Activated CD8-positive, alpha-beta memory T cell treated with anti-CD3 and anti-CD28 coated beads, Interleukin-2, amount 50 U/mL, for 1 hour (primary cell): ENCODE measurements around the gene SHISAL1.
"Not testable (repeated sequence)": the region's sequence is repeated elsewhere in the genome, so short reads cannot be mapped to it uniquely, and the experiment has no call there.

Source experiments
- DNase-seq: peaks from one replicate; pipeline ENCODE4 v3.0.0-alpha.2; 2020; ENCODE audit errors: extremely low read depth

Gene SHISAL1

GRCh38 chr22:44328326-44328725 lies 15.6 kb upstream of the SHISAL1 start:
- DNase-seq = no peak

DNA sequence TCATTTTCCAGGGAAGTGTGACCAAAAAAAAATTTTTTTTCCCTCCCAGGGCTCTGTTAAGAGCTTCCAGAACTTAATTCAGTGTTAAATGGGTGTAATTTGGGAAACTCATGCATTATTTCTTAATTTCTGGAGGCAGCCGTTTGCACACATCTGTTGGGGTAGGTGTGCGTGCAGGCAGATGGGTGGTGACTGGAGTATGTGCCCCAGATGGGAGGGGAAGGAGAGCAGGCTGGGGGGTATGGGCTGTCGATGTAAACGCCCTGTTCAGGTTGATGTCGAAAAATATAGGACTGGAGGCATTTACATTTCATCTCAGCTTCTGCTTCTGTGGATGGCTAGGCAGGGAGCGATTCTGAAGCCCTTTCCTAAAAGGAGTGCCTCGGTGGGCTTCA lies 13.7 kb upstream of the SHISAL1 start:
- no peak for DNase-seq

DNA sequence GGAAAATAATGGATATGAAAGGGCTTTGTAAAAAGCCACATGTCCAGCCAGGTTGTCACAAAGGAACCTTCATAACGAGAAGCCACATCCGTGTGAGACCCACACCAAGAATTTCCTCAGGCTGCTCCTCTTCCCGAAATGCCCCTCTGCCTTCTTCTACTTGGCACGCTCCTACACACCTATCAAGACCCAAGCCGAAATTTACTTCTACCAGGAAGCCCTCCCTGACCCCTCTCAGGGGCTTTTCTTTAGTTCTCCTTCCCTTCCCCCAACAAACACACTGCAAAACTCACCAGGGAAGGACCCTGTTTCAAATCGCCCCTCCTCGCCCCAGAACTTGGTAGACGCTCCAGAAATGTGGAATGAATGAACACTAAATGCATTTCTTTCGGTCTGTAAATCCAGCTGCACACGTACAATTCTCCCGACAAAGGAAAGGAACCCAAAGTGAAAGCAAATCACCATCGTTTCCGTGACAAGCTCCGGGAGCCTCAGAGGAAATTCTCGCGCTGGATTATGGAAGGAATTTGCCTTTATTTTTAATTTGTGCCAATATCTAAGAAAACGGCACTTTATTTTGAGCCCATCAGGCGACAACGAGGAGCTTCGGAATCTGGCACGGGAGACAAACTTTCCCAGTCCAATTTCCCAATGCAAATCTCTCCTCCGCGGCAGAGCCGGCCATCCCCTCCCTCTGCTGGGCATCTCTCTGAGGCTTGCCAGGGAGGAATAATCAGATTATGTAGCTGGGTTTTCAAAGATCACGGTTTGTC lies 13.2 kb upstream of the SHISAL1 start:
- no peak for DNase-seq

DNA sequence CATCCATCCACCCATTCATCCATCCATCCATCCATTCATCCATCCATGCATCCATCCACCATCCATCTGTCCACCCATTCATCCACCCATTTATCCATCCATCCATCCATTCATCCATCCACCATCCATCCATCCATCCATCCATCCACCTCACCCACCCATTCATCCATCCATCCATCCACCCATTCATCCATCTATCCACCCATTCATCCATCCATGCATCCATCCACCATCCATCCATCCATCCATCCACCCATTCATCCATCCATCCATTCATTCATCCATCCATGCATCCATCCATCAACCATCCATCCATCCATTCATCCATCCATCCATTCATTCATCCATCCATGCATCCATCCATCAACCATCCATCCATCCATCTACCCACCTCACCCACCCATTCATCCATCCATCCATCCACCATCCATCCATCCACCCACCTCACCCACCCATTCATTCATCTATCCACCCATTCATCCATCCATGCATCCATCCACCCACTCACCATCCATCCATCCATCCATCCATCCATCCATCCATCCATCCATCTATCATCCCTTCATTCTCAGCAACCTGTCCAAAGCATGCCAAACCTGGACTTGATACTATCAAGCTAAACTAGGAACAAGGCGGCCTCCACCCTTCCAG lies 10.5 kb upstream of the SHISAL1 start:
- DNase-seq = not testable (repeated sequence)

DNA sequence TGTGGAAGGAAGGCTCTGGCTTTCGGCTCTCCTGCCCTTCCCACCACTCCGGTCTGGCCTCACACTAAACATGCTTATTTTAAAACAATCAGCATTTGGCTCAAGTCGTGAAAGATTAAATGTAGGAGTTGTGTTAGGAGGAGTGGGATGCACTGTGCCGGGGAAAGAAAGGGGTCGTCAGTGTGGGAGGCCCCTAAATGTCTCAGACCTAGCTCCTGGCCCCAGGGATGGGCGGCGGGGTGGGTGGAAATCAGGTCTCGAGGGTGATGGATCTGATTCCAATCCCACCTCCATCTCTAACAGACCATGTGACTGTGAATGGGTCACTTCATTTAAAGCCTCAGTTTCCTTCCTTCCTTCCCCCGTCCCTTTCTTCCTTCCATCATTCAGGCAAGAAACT lies 6.9 kb upstream of the SHISAL1 start:
- DNase-seq = no peak

DNA sequence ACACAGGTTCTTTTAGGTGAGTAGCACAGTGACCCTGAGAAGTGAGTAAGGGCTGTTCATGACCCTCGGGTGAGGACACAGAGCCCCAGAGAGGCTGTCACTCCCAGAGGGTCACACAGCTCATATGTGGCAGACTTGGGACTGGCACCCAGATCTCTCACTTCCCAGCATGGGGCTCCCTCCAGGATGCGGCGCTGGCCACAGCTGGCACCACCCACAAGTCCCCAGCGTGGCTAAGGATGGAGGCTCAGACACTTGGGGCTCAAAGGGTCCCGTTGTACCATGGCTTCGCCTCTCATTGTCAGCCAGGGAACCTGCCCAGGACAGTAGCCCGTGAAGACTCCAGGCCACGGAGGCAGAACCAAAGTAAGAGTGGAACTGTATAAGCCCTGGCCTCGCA lies 6.0 kb upstream of the SHISAL1 start:
- DNase-seq = no peak

GRCh38 chr22:44317886-44318637 lies 5.3 kb upstream of the SHISAL1 start:
- DNase-seq = no peak

- DNase-seq = no peak
These were observed 4.3 kb upstream of the SHISAL1 start for GRCh38 chr22:44317123-44317444.

DNA sequence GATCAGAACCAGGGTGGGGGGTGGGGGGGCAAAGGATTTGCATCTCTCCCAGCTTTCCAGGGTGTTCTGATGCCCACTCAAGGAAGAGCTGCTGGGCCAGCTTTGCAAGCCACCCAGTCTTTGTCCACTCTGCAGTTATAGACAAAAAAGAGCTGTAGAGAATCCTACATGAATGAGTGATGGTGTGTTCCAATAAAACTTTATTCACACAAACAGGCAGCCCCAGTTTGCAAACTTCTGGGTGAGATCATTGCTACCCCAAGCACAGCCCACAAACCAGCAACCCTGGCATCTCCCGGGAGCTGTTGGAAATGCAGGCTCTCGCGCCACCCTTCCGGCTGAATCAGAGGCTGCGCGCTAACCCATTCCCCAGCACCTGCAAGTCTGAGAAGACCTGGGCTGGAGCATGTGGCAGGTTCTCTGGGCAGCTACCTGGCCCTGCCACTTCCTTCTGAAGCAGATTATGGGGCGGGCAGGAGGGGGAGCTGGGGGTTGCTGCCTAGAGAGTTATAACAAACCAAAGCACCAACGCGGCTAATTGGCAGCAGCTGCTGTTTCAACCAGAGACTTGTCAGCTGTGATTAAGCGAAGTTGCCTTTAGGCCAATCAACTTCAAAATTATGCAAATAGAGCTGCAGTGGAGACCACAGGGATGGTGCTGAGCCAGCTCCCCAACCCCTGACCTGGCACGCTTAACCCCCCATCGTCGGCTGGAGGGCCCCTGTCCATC lies 3.8 kb upstream of the SHISAL1 start:
- no peak for DNase-seq

DNA sequence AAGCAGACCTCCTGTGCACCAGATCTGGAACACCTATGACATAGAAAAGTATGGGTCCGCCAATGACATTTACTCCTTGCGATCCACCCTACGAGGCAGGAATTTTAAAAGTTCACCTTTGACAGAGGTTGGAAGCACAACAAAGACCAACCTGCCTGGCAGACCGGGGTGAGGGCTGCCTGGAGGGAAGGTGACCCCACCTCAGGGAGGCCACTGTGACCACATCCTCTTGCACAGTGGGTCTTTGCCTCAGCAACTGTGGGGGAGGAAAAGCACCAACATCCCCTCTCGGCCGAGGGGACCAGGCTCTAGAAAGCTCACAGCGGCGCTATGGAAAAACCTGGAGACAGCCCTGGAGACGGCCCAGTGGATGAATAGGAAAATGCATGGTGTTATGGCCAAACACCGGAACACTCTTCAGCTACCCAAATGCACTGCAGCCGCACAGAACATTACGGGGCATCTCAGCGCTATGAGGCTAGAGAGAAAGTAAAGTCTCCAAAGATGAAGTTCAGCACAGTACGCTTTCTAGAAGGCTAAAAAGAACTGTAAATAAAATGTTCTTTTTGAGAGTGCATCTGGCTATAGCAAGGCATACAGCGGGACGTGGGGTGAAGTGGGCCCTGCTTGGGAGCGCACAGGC lies 1.8 kb upstream of the SHISAL1 start:
- no peak for DNase-seq

- DNase-seq = no peak
These were observed 745 bp upstream of the SHISAL1 start for GRCh38 chr22:44313385-44314006.

- DNase-seq = no peak
These were observed 938 bp downstream of the SHISAL1 start for GRCh38 chr22:44311855-44312170.

DNA sequence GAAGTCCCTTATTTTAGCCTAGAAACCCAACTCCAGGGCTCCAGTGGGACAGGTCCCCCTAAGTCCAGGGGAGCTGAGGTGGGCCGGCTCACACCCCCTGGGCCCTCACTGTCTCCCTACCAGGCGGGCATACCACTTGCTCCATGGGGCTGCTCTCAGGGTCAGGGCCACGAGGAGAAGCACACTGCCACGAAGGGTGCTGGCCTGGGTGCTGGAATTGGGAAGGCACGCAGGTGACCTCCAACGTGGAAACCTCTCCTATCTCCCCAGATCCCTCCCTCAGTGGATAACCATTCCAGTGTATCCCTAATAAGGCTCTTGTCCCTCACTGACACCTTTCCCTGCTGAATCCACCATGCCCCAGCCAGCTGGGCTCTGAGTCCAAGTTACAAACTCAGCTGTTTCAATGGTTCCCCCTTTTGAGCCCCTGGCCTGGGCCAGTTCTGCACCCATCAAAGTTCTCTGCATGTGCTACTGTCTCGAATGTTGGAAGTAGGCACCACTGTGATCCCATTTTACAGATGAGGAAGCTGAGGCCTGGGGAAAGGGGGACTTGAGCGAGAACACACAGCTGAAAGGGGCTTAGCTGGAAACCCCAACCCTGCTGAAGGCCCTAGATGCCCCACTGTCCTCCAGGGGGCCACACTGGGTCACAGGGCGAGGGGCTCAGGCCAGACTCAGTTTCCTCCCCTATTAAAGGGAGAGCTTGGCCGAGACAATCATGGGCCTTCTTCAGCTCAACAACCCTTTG lies 1.5 kb downstream of the SHISAL1 start:
- DNase-seq = no peak

DNA sequence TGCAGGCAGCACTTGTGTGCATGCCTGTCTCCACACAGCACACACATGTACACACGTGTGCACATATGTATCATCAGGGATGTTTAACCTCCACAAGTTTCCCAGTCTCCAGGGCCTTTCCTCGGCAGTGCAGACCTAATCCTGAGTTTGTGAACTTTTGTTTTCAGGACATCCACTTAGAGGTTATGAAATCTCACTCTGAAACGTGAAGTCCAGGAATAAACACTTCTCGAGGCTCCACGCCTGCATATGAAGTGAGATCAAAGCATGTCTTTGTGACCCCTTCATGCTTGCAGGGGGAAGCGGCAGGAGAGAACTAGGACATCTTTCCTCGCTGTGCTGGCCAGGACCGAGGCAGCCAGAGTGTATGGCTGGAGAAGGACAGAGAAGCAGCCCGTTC lies 3.1 kb downstream of the SHISAL1 start:
- no peak for DNase-seq

- no peak for DNase-seq
These were observed 3.6 kb downstream of the SHISAL1 start for GRCh38 chr22:44309137-44309536.

GRCh38 chr22:44307509-44308169 lies 5.1 kb downstream of the SHISAL1 start:
- no peak for DNase-seq

DNA sequence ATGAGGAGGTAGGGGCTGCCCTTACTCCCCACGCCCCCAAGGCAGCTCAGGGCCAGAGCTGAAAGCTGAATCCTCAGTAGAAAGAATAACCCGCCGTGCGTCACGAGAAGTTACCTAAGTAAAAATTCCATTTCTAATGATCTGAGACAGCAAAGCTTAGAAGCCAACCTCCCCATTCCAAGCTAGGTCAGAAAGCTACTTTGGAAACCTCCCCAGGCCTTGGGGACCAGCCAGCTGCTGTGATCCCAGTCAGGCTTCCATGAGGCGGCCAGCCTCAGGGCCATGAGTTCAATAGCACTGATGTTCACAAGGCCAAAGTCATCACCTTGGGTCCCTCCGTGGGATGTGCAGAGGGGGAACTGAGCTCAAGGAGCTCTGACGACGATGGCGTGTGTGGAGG lies 6.9 kb downstream of the SHISAL1 start:
- no peak for DNase-seq

- no peak for DNase-seq
These were observed 7.3 kb downstream of the SHISAL1 start for GRCh38 chr22:44305455-44305854.

GRCh38 chr22:44304911-44305310 lies 7.8 kb downstream of the SHISAL1 start:
- DNase-seq = no peak

DNA sequence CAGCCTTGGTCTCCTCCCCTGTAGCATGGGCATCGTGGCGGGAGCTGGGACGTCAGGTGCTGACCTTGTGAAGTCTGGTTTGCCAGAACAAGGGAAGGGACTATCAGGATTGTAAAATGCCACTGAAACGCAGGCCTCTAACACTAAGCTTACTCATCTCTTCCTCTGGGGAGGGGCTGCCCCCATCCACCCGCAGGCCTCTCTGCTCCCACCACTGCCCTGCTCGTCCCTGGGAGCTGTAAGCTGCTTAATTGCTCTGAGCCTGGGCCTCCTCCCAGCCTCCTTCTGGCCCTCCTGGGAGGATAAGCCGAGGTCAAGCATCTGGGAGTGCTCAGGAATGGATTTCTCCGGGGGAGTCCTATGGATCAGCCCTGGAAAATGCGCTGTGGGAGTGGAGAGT lies 8.4 kb downstream of the SHISAL1 start:
- DNase-seq = no peak
